KBM-7 (cell line): ENCODE results near the gene NKG7.

Source experiments
- DNase-seq: peaks from one replicate; pipeline ENCODE4 v3.0.0-alpha.2; 2015
- in situ Hi-C: fragments of 300-500 bp; cut with MboI; formaldehyde crosslinking; loops from 2 replicates; pipeline ENCODE4 v1.14.3; 2020; ENCODE audit warnings: low sequenced_read_pairs, low pct_unique_long_range_greater_than_20kb, mixed read lengths

Gene NKG7

GRCh38 chr19:51366389-51367254, 5.8 kb downstream of the NKG7 start:
- in situ Hi-C loops: no loop called here
- peak; percentile 97 for DNase-seq

- in situ Hi-C loops: no loop called here
- no peak for DNase-seq
Measured at GRCh38 chr19:51365965-51366388, 6.5 kb downstream of the NKG7 start, which contains the start of gene ETFB. Gene ETFB (minus strand): TSS chr19:51366388. CDS start chr19:51366326, 62 bp downstream.

GRCh38 chr19:51365211-51365964, 7.1 kb downstream of the NKG7 start:
- in situ Hi-C loops: no loop called here
- DNase-seq: peak; percentile 38

- no peak for DNase-seq
- in situ Hi-C loops: no loop called here
Measured at GRCh38 chr19:51364200-51365106, 8.0 kb downstream of the NKG7 start.

- in situ Hi-C loops: no loop called here
- no peak for DNase-seq
Measured at GRCh38 chr19:51361239-51361638, 11.2 kb downstream of the NKG7 start.

- in situ Hi-C loops: no loop called here
- no peak for DNase-seq
Measured at GRCh38 chr19:51359294-51359693, 13.2 kb downstream of the NKG7 start.

- in situ Hi-C loops: no loop called here
- DNase-seq: no peak
Measured at GRCh38 chr19:51357952-51358351, 14.5 kb downstream of the NKG7 start.

- no peak for DNase-seq
Measured at GRCh38 chr19:51356159-51356801, 16.2 kb downstream of the NKG7 start.

GRCh38 chr19:51354742-51355148, 17.7 kb downstream of the NKG7 start:
- DNase-seq: no peak
- in situ Hi-C loops: no loop called here

More at GRCh38 chr19:51356159-51356801, 16.2 kb downstream of the NKG7 start:
- in situ Hi-C loops: no loop called here

GRCh38 chr19:51354103-51354741, 18.2 kb downstream of the NKG7 start:
- no peak for DNase-seq
- in situ Hi-C loops: no loop called here

GRCh38 chr19:51352783-51353360, 19.6 kb downstream of the NKG7 start:
- no peak for DNase-seq
- in situ Hi-C loops: no loop called here

- DNase-seq: no peak
- in situ Hi-C loops: no loop called here
Measured at GRCh38 chr19:51351266-51351990, 21.0 kb downstream of the NKG7 start.

GRCh38 chr19:51347209-51347928, 25.1 kb downstream of the NKG7 start:
- no peak for DNase-seq
- in situ Hi-C loops: no loop called here

GRCh38 chr19:51346742-51347141, 25.7 kb downstream of the NKG7 start:
- DNase-seq: no peak
- in situ Hi-C loops: no loop called here

- in situ Hi-C loops: no loop called here
- no peak for DNase-seq
Measured at GRCh38 chr19:51345076-51345620, 27.3 kb downstream of the NKG7 start.
